ENCODE measurements around the gene POU2F2. TPM values are rescaled to one million over a fixed set of nuclear protein-coding genes. Genes with fewer than 3 reads are reported as not detected.
A peak's percentile ranks its signal among the peaks of the same experiment; 100 is the strongest.

The POU2F2 gene
- total and polyA plus RNA-seq, 3 donors from 2014 or later: 9.4 to 20.6 (median 13.2) TPM

GRCh38 chr19:42123765-42124164 is 8.5 kb downstream of the POU2F2 start:
- TF ChIP-seq POLR2A (IDR thresholded peaks at IDR 0.05): no peak
- TF ChIP-seq CTCF (IDR thresholded peaks at IDR 0.05): no peak
- no peak for DNase-seq
- Histone ChIP-seq H3K27me3 (no peaks in the 10 kb centered on the region), H3K27ac (no peak overlapping the region), H3K4me3 (no peak overlapping the region), H3K9me3 (no peaks in the 10 kb centered on the region), H3K36me3 (ENCODE audit: low read depth, missing control alignments) (no peaks in the 10 kb centered on the region), H3K4me1 (no peaks in the 10 kb centered on the region)
- 86 to 90% methylated on average over 1 of the region's 1 CpG for WGBS, 2 donors
- intact Hi-C loops (cut with DNase I; ENCODE audit: low total_unique reads): no loop called here

GRCh38 chr19:42122691-42123607 is 9.3 kb downstream of the POU2F2 start:
- no peak for TF ChIP-seq POLR2A (IDR thresholded peaks at IDR 0.05)
- no peak for TF ChIP-seq CTCF (IDR thresholded peaks at IDR 0.05)
- H3K27ac ChIP-seq: no peak overlapping the region

GRCh38 chr19:42121656-42122069 is 10.6 kb downstream of the POU2F2 start:
- no peak overlapping the region for H3K4me3 ChIP-seq
- no peak overlapping the region for H3K27ac ChIP-seq
- WGBS, 2 donors: 51 to 79% methylated on average over 4 to 8 of the region's 8 CpGs
- intact Hi-C loops (cut with DNase I; ENCODE audit: low total_unique reads): no loop called here
- no peaks in the 10 kb centered on the region for H3K27me3 ChIP-seq
- H3K9me3 ChIP-seq: no peaks in the 10 kb centered on the region
- peak; percentile 18 for DNase-seq
- TF ChIP-seq POLR2A (IDR thresholded peaks at IDR 0.05) (no peak), CTCF (IDR thresholded peaks at IDR 0.05) (no peak)
- no peaks in the 10 kb centered on the region for H3K36me3 ChIP-seq (ENCODE audit: low read depth, missing control alignments)
- no peaks in the 10 kb centered on the region for H3K4me1 ChIP-seq

More at GRCh38 chr19:42122691-42123607, 9.3 kb downstream of the POU2F2 start:
- Histone ChIP-seq H3K4me3 (no peak overlapping the region), H3K4me1 (no peaks in the 10 kb centered on the region), H3K36me3 (ENCODE audit: low read depth, missing control alignments) (no peaks in the 10 kb centered on the region), H3K27me3 (no peaks in the 10 kb centered on the region), H3K9me3 (no peaks in the 10 kb centered on the region)
- 86 to 87% methylated on average over 17 of the region's 17 CpGs for WGBS, 2 donors
- DNase-seq: no peak
- intact Hi-C loops (cut with DNase I; ENCODE audit: low total_unique reads): no loop called here

- 60 to 67% methylated on average over 5 of the region's 5 CpGs for WGBS, 2 donors
- no peak for DNase-seq
- no peaks in the 10 kb centered on the region for H3K4me1 ChIP-seq
These were observed 11.1 kb downstream of the POU2F2 start for GRCh38 chr19:42121036-42121621.

More at GRCh38 chr19:42121036-42121621, 11.1 kb downstream of the POU2F2 start:
- no peaks in the 10 kb centered on the region for H3K36me3 ChIP-seq (ENCODE audit: low read depth, missing control alignments)
- no peak overlapping the region for H3K27ac ChIP-seq
- intact Hi-C loops (cut with DNase I; ENCODE audit: low total_unique reads): no loop called here
- TF ChIP-seq POLR2A (IDR thresholded peaks at IDR 0.05) (no peak), CTCF (IDR thresholded peaks at IDR 0.05) (no peak)
- H3K9me3 ChIP-seq: no peaks in the 10 kb centered on the region
- H3K4me3 ChIP-seq: no peak overlapping the region
- H3K27me3 ChIP-seq: no peaks in the 10 kb centered on the region
